GM19397 (cell line): ENCODE data around the gene FAM83D.
"Not testable (repeated sequence)": the region's sequence is repeated elsewhere in the genome, so short reads cannot be mapped to it uniquely, and the experiment has no call there.

Experiments used
- ATAC-seq: cut with Tn5 transposase; IDR thresholded peaks from one replicate; pipeline ENCODE4 v1.9.1; 2021; ENCODE audit warnings: mild to moderate bottlenecking, moderate library complexity; ENCODE audit not compliant: unreplicated experiment

FAM83D gene

GRCh38 chr20:38932457-38933120 is 6.4 kb downstream of the FAM83D start:
- no peak for ATAC-seq

DNA sequence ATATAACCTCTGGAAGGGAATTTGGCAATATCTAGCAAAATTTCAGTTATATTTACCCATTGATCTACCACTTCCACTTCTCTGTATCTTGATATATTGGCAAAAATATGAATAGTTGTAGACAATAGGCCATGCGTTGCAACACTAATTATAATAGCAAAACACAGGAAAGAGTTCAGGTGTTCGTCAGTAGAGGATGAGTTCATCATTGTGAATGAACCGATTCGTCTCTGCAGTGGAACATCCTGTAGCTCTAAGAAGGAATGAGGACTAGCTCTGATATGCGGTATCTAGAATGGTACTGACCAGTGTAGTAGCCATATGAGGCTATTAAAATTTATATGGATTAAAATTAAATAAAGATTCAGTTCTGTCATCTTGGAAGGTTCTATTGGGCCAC is 8.3 kb downstream of the FAM83D start:
- no peak for ATAC-seq

DNA sequence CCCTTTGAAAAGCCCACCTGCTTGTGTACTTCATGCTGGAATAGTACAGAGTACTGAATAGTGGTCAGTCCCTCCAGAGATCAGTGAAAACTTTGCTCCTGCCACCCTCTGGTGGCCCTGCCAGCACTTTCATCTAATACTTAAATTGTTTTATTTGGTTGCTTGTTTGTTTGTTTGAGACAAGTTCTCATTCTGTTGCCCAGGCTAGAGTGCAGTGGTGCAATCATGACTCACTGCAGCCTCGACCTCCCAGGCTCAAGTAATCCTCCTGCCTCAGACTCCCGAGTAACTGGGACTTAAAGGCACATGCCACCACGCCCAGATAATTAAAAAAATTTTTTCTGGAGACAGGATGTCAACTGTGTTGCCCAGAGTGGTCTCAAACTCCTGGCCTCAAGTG is 9.1 kb downstream of the FAM83D start:
- ATAC-seq = no peak

- no peak for ATAC-seq
Observed at GRCh38 chr20:38935967-38936407, 9.8 kb downstream of the FAM83D start.

DNA sequence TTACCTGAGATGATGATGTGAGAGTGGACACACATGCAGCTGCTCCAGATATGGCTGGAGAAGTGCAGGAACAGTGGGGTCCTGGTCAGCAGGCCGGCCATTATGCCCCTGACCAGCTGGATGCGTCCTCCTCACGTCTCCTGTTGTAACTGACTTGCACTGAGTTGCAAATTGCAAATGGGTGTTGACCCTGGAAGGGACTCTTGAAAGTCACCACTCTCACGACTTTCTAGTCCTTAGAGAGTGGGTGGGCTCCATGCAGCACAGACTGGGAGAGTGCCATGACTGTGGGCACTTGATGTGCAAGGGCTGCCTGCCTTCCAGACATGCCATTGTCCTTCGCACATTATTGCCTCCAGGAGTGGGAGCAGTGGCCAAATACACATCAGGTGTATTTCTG is 10.8 kb downstream of the FAM83D start:
- no peak for ATAC-seq

DNA sequence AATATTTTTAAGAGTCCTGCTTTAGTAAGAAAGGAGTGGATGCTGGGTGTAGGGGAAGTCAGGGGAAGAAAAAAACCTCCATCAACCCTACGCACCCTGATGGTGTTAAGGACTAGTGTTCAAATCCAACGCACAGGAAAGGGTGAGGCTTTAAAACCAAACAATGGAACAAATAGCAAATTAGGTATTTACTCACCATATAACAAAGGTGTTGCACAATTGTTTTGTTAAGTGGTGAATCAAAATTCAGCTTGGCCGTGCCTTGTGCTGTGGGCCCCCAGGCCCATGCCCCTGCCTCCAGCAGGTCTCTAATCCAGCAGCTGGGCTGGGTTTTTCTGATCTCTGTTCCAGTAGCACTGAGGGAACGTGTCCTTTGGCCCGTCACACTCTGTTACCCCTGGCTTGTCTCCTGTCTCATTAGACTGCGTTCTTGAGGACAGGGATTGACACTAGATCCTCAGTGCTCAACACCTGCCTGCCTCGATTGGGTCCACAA is 11.8 kb downstream of the FAM83D start:
- ATAC-seq = no peak

GRCh38 chr20:38939686-38940085 is 13.5 kb downstream of the FAM83D start:
- ATAC-seq = no peak

DNA sequence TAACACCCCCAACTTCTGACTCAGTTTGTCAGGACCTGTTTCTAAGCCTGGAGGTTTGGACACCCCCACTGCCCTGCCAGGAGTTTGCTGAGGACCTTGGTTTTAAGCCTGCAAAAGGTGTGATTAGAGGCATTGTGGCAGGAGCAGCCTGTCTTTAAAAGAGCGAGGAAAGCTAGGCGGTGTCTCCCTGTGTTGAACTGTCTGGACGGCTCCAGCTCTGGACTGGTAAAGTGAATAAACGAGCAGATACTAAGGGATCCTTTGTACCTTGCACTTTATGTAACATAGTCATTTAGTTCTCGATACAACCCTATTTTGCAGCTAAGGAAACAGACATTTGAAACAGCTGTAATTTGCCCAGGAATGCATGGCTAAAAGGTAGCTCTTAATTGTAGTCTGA is 14.4 kb downstream of the FAM83D start:
- no peak for ATAC-seq

GRCh38 chr20:38941726-38942389 is 15.6 kb downstream of the FAM83D start:
- ATAC-seq = no peak

GRCh38 chr20:38945012-38945411 is 18.8 kb downstream of the FAM83D start:
- ATAC-seq = no peak

DNA sequence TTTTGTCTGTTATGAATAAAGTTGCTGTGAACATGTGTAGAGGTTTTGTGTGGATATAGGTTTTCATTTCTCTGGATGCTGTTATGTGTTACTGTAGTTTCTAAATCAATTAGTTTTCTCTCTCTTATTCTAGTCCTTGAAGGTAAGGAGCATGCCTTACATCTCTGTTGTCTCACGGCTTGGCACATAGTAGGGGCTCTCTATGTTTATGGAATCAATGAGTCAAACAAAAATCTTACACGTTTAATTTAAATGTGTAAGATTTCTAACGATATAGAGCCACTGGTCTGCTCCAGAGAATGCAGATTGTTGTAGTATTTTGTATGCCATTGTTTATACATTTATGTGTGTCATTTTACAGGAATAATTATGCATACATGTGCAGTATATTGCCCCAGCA is 20.6 kb downstream of the FAM83D start:
- no peak for ATAC-seq

DNA sequence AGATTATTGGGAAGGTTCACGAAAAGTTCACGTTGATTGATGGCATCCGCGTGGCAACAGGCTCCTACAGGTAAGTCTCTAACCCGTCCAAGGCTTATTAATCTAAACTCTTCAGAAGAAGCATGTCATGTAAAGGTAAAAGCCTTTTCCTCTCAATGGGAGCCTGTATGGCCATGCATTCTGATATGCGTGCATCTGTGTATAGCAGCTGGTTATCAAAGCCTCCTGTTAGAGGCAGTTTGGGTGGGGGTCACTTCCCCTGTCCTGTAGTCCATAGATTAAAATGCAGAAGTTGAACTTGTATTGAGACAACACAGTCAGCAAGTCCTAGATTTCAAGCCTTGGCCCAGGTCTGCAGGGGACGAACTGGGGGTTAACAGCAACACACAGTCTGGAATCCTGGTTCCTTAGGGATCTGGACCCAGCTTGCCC is 21.7 kb downstream of the FAM83D start:
- ATAC-seq = no peak

DNA sequence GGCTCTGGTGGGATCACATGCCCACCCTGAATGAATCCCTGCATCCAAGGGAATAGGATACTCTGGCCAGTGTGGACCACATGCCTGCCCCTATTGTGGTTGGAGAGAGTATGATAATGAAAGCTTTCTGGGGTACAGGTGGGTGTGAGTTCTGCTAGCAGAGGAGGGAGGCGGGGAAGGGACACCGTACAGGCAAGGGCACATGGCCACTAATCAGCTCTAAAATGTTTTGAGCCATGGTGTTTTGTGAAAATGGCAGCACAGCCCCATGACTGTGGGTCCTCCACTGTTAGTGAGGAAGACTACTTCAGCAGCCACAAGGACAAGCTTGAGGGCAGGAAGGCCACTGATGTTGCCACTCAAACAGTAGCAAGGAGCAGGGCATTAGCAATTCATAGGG is 24.0 kb downstream of the FAM83D start:
- ATAC-seq = no peak

DNA sequence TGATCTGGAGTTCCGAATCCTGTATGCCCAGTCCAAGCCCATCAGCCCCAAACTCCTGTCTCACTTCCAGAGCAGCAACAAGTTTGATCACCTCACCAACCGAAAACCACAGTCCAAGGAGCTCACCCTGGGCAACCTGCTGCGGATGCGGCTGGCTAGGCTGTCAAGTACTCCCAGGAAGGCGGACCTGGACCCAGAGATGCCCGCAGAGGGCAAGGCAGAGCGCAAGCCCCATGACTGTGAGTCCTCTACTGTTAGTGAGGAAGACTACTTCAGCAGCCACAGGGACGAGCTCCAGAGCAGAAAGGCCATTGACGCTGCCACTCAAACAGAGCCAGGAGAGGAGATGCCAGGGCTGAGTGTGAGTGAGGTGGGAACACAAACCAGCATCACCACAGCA is 25.4 kb downstream of the FAM83D start:
- no peak for ATAC-seq

GRCh38 chr20:38952153-38952552 is 25.9 kb downstream of the FAM83D start:
- no peak for ATAC-seq

GRCh38 chr20:38953630-38954340 is 27.6 kb downstream of the FAM83D start:
- no peak for ATAC-seq

- no peak for ATAC-seq
Observed at GRCh38 chr20:38957235-38957876, 31.1 kb downstream of the FAM83D start.

DNA sequence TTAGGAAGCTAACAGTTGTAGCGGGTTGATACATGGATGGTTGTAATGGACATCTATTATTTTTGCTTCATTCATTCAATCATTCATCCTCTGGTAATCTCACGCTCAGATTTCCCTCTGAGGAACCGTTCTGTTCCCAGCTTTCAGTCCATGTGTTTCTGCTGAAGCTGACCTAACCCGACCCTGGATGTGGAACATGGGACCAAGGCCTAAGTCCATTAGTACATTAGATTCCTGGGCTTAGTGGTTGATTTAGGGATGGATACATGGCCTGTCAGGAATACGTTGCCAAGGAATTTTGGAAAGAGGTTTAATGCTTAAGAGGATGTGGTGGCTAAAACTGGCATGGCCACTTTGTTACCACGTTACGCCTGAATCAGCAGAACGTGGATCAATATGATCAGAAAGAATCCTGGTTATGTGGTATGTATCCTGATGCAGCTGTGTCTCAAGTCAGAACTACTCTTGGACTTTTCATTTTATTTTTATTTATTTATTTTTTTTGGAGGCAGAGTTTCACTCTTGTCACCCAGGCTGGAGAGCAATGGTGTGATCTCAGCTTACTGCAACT is 31.8 kb downstream of the FAM83D start:
- ATAC-seq = no peak

DNA sequence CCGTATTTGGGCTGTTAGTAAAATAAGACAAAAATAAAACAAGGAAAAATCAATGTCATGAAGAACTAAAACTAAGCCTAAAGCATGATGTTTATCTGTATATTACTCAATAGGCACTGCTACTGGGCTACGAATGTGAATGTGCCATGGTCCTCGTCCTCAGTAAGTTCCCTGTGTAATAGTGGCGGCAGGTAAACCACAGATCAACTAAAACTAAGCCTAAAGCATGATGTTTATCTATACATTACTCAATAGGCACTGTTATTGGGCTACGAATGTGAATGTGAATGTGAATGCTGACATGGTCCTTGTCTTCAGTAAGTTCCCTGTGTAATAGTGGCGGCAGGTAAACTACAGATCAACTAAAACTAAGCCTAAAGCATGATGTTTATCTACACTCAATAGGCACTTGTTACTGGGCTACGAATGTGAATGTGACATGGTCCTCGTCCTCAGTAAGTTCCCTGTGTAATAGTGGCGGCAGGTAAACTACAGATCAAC is 34.0 kb downstream of the FAM83D start:
- ATAC-seq = not testable (repeated sequence)

DNA sequence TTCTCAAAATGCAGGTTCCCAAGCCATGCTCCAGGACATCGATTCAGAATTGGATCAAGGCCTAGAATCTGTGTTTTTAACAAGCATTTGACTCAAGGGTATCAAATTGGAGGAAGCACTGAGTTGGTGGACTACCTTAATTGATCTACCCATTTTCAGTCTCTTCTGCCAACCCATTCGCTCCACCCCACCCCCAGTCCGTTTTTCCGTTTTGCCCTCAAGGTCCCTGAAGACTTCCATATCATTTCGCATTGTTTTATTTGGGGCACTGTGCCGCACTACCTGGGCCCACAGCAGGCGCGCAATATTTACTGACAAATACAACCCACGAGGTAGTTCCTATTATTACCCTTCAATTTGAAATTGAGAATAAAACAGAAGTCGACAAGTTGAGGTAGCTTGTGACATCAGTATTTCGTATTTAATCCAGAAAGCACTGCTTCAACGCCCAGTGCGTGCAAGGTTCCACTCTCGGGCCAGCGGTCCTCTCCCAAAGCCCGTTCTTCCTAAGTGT is 35.4 kb downstream of the FAM83D start:
- no peak for ATAC-seq
